K562 (cell line): ENCODE measurements around the gene RFC2. TPM values are rescaled to one million over a fixed set of nuclear protein-coding genes. Genes with fewer than 3 reads are reported as not detected.
A peak's percentile ranks its signal among the peaks of the same experiment; 100 is the strongest.

ENCODE experiments used
- ATAC-seq: fragments of 200-7000 bp; cut with Tn5 transposase; 3 replicates; pipeline ENCODE4 v1.9.1; 2020; ENCODE audit warnings: moderate library complexity
- BruUV-seq: library from RNA; stranded (reverse); fragments of 400-500 nt; replicated peaks from 2 replicates; lab custom pipeline; 2021; lab: Mats Ljungman, UMichigan
- CTCF ChIA-PET: fragments of 300-600 bp; formaldehyde crosslinking; extraction: SDS; loops from one replicate; lab custom pipeline; 2021; ENCODE audit warnings: low intra/inter-chr PET ratio; lab: Yijun Ruan, JAX
- POLR2A ChIA-PET: fragments of 300-600, 350-650 bp; sonication (Branson Sonifier 250); formaldehyde crosslinking; extraction: SDS; loops from one replicate; lab custom pipeline; 2021; ENCODE audit warnings: antibody characterized with exemption, inconsistent platforms; lab: Yijun Ruan, JAX
- DNase-seq, 4 experiments: peaks; one replicate each; pipeline versions ENCODE4 v3.0.0 to v3.0.0-alpha.2; 2011 to 2018; ENCODE audit warnings: low spot score in 3 of 4, mixed read lengths in 3 of 4; ENCODE audit errors: extremely low read depth in 1 of 4
- FAIRE-seq: peaks from 2 replicates; lab custom pipeline; 2011; peaks lifted over from hg19 to GRCh38; lab: Jason Lieb, UNC
- H2AFZ ChIP-seq: 2 replicates; pipeline ENCODE4 v1.6.0; 2011; ENCODE audit warnings: low read depth, low read length, control low read depth, inconsistent platforms
- H3K27ac ChIP-seq: fragments of 200-600 bp; 3 replicates; pipeline ENCODE4 v1.8.0; 2011; ENCODE audit warnings: low read depth, mild to moderate bottlenecking, control low read depth, inconsistent platforms, low read length, moderate library complexity, mixed read lengths; ENCODE audit errors: extremely low read depth
- H3K27me3 ChIP-seq, 2 experiments: fragments of 300-600 bp in 1 of 2; 2 replicates in 1 of 2; 3 replicates in 1 of 2; pipeline versions ENCODE4 v1.6.0 to v1.8.0; 2011; ENCODE audit warnings: inconsistent platforms in 2 of 2, low read length in 2 of 2, mild to moderate bottlenecking in 1 of 2, mixed read lengths in 1 of 2, moderate library complexity in 1 of 2; ENCODE audit not compliant: control insufficient read depth in 2 of 2, insufficient read depth in 2 of 2
- H3K36me3 ChIP-seq: fragments of 300-600 bp; 3 replicates; pipeline ENCODE4 v1.8.0; 2011; ENCODE audit warnings: mild to moderate bottlenecking, low read length, inconsistent platforms; ENCODE audit not compliant: control insufficient read depth, insufficient read depth
- H3K4me1 ChIP-seq, 2 experiments: fragments of 200-600 bp in 1 of 2; replicated peaks in 1 of 2; 2 replicates in 1 of 2; 3 replicates in 1 of 2; pipeline versions ENCODE4 v1.5.1 to v1.8.0; 2011; ENCODE audit warnings: inconsistent platforms in 2 of 2, low read length in 2 of 2, mild to moderate bottlenecking in 1 of 2, mixed read lengths in 1 of 2, moderate library complexity in 1 of 2; ENCODE audit not compliant: control insufficient read depth in 2 of 2, insufficient read depth in 2 of 2
- H3K4me2 ChIP-seq: 2 replicates; pipeline ENCODE4 v1.6.1; 2011; ENCODE audit warnings: low read length, control low read depth, inconsistent platforms, mixed read lengths; ENCODE audit not compliant: insufficient read depth
- H3K4me3 ChIP-seq: fragments of 200-600 bp; sonication (generic), shearing (Covaris generic); 2 replicates; pipeline ENCODE4 v1.5.1; 2016; ENCODE audit warnings: control low read depth, inconsistent platforms
- H3K79me2 ChIP-seq: fragments of 200-600 bp; 3 replicates; pipeline ENCODE4 v1.8.0; 2011; ENCODE audit warnings: low read length, inconsistent platforms; ENCODE audit not compliant: control insufficient read depth, insufficient read depth
- H3K9ac ChIP-seq, 2 experiments: 2 replicates each; pipeline versions ENCODE4 v1.6.0 to v1.6.1; 2011; ENCODE audit warnings: low read depth in 2 of 2, low read length in 2 of 2, control low read depth in 1 of 2, inconsistent platforms in 1 of 2, mild to moderate bottlenecking in 1 of 2, mixed read lengths in 1 of 2; ENCODE audit not compliant: insufficient read depth in 1 of 2
- H3K9me1 ChIP-seq: one replicate; pipeline ENCODE4 v1.6.0; 2011; ENCODE audit warnings: inconsistent platforms, mild to moderate bottlenecking, low read length, moderate library complexity; ENCODE audit not compliant: control insufficient read depth, insufficient read depth
- H3K9me3 ChIP-seq: replicated peaks from 2 replicates; pipeline ENCODE4 v1.5.1; 2011; ENCODE audit warnings: low read depth, low read length, inconsistent platforms; ENCODE audit not compliant: control insufficient read depth, insufficient read depth
- H4K20me1 ChIP-seq: replicated peaks from 2 replicates; pipeline ENCODE4 v1.6.1; 2011; ENCODE audit warnings: low read length, inconsistent platforms, mixed read lengths; ENCODE audit not compliant: control insufficient read depth, insufficient read depth
- BDP1 ChIP-seq: IDR thresholded peaks from 3 replicates; pipeline ENCODE4 v1.6.1; 2011; ENCODE audit not compliant: insufficient read length, insufficient read depth
- CREB1 ChIP-seq, 2 experiments: sonication (generic) in 1 of 2; formaldehyde crosslinking in 1 of 2; IDR thresholded peaks; 2 replicates each; pipeline versions ENCODE4 v1.6.1 to v1.8.0; 2012 to 2022; ENCODE audit warnings: inconsistent platforms in 1 of 2, mild to moderate bottlenecking in 1 of 2, missing genetic modification reagents in 1 of 2, moderate library complexity in 1 of 2
- CREM ChIP-seq: IDR thresholded peaks from 2 replicates; pipeline ENCODE4 v1.6.1; 2014; ENCODE audit warnings: antibody characterized with exemption, low read depth
- CTCF ChIP-seq, 3 experiments: IDR thresholded peaks in 2 of 3; conservative IDR thresholded peaks in 1 of 3; 2 replicates each; pipeline ENCODE4 v1.5.1; 2011 to 2012; ENCODE audit warnings: low read length in 3 of 3, mild to moderate bottlenecking in 3 of 3, control low read depth in 2 of 3, improper control_type of control experiment in 1 of 3, inconsistent platforms in 1 of 3, low read depth in 1 of 3, mixed read lengths in 1 of 3, moderate library complexity in 1 of 3; ENCODE audit not compliant: insufficient read depth in 2 of 3
- FOS ChIP-seq: IDR thresholded peaks from 3 replicates; pipeline ENCODE4 v1.6.1; 2011; ENCODE audit not compliant: insufficient read length; ENCODE audit errors: extremely low read depth
- PURB ChIP-seq: sonication (generic); formaldehyde crosslinking; IDR thresholded peaks from 2 replicates; pipeline ENCODE4 v1.9.0; 2021; ENCODE audit warnings: low read depth, mild to moderate bottlenecking, missing genetic modification reagents
- RBFOX2 ChIP-seq: fragments of 200-400 bp; formaldehyde crosslinking; IDR thresholded peaks from 2 replicates; pipeline ENCODE4 v1.6.1; 2017; ENCODE audit warnings: low read depth, mild to moderate bottlenecking, low read length, moderate library complexity
- REST ChIP-seq, 2 experiments: fragments of 450-650 bp; formaldehyde crosslinking in 1 of 2; IDR thresholded peaks; 2 replicates each; pipeline versions ENCODE4 v1.4.0 to v1.6.1; 2014 to 2020; ENCODE audit warnings: mild to moderate bottlenecking in 2 of 2, borderline replicate concordance in 1 of 2, low read depth in 1 of 2
- SMC3 ChIP-seq: conservative IDR thresholded peaks from 2 replicates; pipeline ENCODE4 v1.6.1; 2011; ENCODE audit warnings: low read depth, low read length, improper control_type of control experiment; ENCODE audit not compliant: insufficient read depth
- U2AF2 ChIP-seq: fragments of 200-400 bp; formaldehyde crosslinking; optimal IDR thresholded peaks from 2 replicates; pipeline ENCODE3; 2017; ENCODE audit warnings: low read depth, mild to moderate bottlenecking, low read length
- WGBS: fragments of 100-300 bp; shearing (Covaris generic); methylation state at CpG from one replicate; pipeline ENCODE4 v1.1.6; 2016; ENCODE audit warnings: low coverage, mixed read lengths; ENCODE audit not compliant: insufficient coverage; ENCODE audit errors: missing lambda C conversion rate; 5-methylcytosine and 5-hydroxymethylcytosine counted together
- in situ Hi-C: fragments of 300-500 bp; cut with MboI; formaldehyde crosslinking; loops from 4 replicates; pipeline ENCODE4 v1.15.0; 2018; ENCODE audit warnings: inconsistent platforms, mixed read lengths
- intact Hi-C: fragments of 100-400 bp; cut with micrococcal nuclease; formaldehyde crosslinking; loops from 2 replicates; pipeline ENCODE4 v1.14.2; 2022
- polyA plus RNA-seq, 8 experiments: library from polyadenylated mRNA; depleted of rRNA in 4 of 8; stranded (reverse) in 5 of 8; unstranded in 3 of 8; fragments of >200 nt; fragmentation: Nextera tagmentation in 2 of 8; fragmentation: Illumina TruSeq in 1 of 8; extraction: Ambion mirVana in 2 of 8; extraction: Trizol in 1 of 8; gene quantifications; 2 replicates each; pipeline versions ENCODE4 v1.2.1 to v1.2.3, GENCODE V29; 2011 to 2014; ENCODE audit warnings: inconsistent platforms in 1 of 8, missing spikeins in 1 of 8
- total RNA-seq, 7 experiments: library from RNA; depleted of rRNA in 6 of 7; stranded (reverse); fragments of >200 nt in 6 of 7; fragmentation: Illumina TruSeq in 2 of 7; extraction: Trizol in 2 of 7; gene quantifications; 2 replicates each; pipeline versions ENCODE4 v1.2.1 to v1.2.3, GENCODE V29; 2011 to 2021; ENCODE audit warnings: low replicate concordance in 1 of 7

RFC2 gene
- total and polyA plus RNA-seq, 9 of the 15 experiments (the other 6 are each of a cell fraction or from before 2014, with no cell fraction given), result 32.5 to 161 (median 102) TPM

- DNase-seq, result peak; percentile 43 to 57 (median 48)
- H3K4me1 ChIP-seq, result no peaks in the 10 kb centered on the region; a peak in 3 of 5 replicates
- H2AFZ ChIP-seq, result no peak overlapping the region
- intact Hi-C loops (loop anchor here (1.0 kb wide), 1 partner anchor 116 kb away; no protein-coding TSS in a partner anchor), in situ Hi-C loops (no loop called here)
- H3K9me3 ChIP-seq, result no peaks in the 10 kb centered on the region
- peak; percentile 74 for FAIRE-seq
- ATAC-seq, result peak; percentile 80
- H4K20me1 ChIP-seq, result peaks cover 88% of the 10 kb centered on the region
- ChIA-PET CTCF (interaction anchor here (0.6 to 2.3 kb wide), 3 partner anchors 116 to 208 kb away, joined by 3 to 11 read pairs (median 3); no protein-coding TSS in a partner anchor), POLR2A (interaction anchor here (0.8 to 3.5 kb wide), 9 partner anchors 8 to 217 kb away, joined by 3 to 29 read pairs (median 4); partner anchors contain the start of gene EIF4H)
- no peaks in the 10 kb centered on the region for H3K27me3 ChIP-seq
- no peak overlapping the region for H3K27ac ChIP-seq
- 74% methylated on average over 7 of the region's 7 CpGs for WGBS
- H3K4me3 ChIP-seq, result no peak overlapping the region
- H3K9ac ChIP-seq, result no peak overlapping the region
- peaks cover 96% of the 10 kb centered on the region for H3K36me3 ChIP-seq
- no peaks in the 10 kb centered on the region for H3K9me1 ChIP-seq
- H3K4me2 ChIP-seq, result no peak overlapping the region
- no TSS peak for BruUV-seq
- H3K79me2 ChIP-seq, result peaks cover 100% of the 10 kb centered on the region
- TF ChIP-seq FOS (no peak), CREM (no peak), U2AF2 (no peak), CREB1 (IDR thresholded peaks at IDR 0.05) (no peak), CREB1 (CRISPR knock-in tag; IDR thresholded peaks at IDR 0.05) (0 out of 2 replicates have a peak, but pooled peaks have one; percentile 23), SMC3 (peak; percentile 52; the same call in 1 of the 2 replicates), RBFOX2 (peak; percentile 44; the same call in 1 of the 2 replicates), BDP1 (no peak), REST (IDR thresholded peaks at IDR 0.05; ENCODE audit: borderline replicate concordance) (peak; percentile 47; the same call in 1 of the 2 replicates), REST (CRISPR knock-in tag; IDR thresholded peaks at IDR 0.05; ENCODE audit: low read depth) (no peak), CTCF (IDR thresholded peaks at IDR 0.05 in 2 of 3, conservative IDR thresholded peaks at IDR 0.05 in 1 of 3; ENCODE audit: insufficient read depth in 2 of 3, low read depth in 1 of 3, low read length in 3 of 3) (peak; percentile 59 to 70 (median 64)), PURB (CRISPR knock-in tag) (no peak)
Observed at GRCh38 chr7:74183653-74184450, 70.3 kb downstream of the RFC2 start.
